Measurements from ENCODE around the gene NLRP1. TPM values are rescaled to one million over a fixed set of nuclear protein-coding genes. Genes with fewer than 3 reads are reported as not detected.

The NLRP1 gene
- total and polyA plus RNA-seq, 12 donors = 6.1 to 88.9 (median 28.5) TPM

DNA sequence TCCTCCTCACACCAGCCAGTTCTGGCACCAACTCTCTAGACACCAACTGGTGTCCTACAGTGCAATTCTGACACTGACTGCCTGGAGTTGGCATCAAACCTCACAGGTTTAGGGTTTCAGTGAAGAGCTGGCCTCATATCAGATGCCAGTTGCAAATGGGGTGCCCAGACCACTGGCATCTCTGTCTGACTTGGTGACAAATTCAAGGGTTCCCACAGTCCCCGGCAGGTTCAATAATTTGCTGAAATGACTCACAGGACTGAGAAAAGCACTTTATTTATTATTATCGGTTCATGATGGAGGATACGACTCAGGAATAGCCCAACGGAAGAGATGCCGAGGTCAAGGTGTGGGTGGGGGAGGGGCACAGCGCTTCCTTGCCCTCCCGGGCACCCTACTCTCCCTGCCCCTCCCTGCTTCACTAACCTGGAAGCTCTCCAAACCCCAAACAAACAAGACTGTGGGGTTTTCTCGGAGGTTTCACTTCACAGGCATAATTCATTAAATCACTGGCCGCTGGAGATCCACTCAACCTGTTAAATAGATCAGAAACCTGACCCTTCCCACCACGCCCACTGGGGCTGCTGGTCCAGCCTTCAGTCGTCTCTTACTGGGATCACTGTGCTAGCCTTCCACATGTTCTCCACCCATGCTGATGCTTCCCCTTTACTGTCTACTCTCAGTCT, 1.7 kb upstream of the NLRP1 start:
- Histone ChIP-seq H3K36me3 (replicated peaks in 1 of 2) (no peaks in the 10 kb centered on the region), H3K27me3 (peaks cover 5% of the 10 kb centered on the region), H3K4me3 (no peak overlapping the region), H3K27ac (peak overlapping the region in 1 of 5 donors; percentile 1), H3K9me3 (replicated peaks in 1 of 3) (no peaks in the 10 kb centered on the region), H3K4me1 (replicated peaks in 1 of 2) (peaks cover 0 to 7% of the 10 kb centered on the region in 2 donors)
- no peak for DNase-seq
- 21 to 25% (median 22%) methylated on average over 11 of the region's 11 CpGs for WGBS, 4 donors
- TF ChIP-seq POLR2A (IDR thresholded peaks at IDR 0.05) = no peak
- TF ChIP-seq, protein P1, sequence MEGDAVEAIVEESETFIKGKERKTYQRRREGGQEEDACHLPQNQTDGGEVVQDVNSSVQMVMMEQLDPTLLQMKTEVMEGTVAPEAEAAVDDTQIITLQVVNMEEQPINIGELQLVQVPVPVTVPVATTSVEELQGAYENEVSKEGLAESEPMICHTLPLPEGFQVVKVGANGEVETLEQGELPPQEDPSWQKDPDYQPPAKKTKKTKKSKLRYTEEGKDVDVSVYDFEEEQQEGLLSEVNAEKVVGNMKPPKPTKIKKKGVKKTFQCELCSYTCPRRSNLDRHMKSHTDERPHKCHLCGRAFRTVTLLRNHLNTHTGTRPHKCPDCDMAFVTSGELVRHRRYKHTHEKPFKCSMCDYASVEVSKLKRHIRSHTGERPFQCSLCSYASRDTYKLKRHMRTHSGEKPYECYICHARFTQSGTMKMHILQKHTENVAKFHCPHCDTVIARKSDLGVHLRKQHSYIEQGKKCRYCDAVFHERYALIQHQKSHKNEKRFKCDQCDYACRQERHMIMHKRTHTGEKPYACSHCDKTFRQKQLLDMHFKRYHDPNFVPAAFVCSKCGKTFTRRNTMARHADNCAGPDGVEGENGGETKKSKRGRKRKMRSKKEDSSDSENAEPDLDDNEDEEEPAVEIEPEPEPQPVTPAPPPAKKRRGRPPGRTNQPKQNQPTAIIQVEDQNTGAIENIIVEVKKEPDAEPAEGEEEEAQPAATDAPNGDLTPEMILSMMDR (IDR thresholded peaks at IDR 0.05) = no peak
- intact Hi-C loops (cut with DNase I) = loop anchor here in 1 of 2 donors (5.0 kb wide), 1 partner anchor 841 kb away; no protein-coding TSS in a partner anchor

DNA sequence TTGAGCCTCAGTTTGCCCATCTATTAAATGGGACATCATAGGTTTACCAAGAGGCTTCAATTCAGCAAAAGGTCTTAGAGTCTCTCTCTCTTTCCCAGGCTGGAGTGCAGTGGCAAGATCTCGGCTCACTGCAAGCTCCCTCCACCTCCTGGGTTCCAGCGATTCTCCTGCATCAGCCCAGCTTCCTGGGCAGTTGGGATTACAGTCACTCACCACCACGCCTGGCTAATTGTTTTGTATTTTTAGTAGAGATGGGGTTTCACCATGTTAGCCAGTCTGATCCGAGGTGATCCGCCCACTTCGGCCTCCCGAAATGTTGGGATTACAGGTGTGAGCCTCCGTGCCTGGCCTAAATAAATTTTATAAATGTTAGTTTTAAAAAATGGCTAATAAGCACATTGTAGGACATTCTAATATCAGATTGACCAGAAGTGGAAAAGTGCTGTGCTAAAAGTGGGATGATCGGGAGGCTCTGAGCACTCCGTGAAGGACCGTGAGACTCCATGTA, 1.0 kb upstream of the NLRP1 start:
- intact Hi-C loops (cut with DNase I) = loop anchor here in 1 of 2 donors (5.0 kb wide), 1 partner anchor 842 kb away; no protein-coding TSS in a partner anchor
- Histone ChIP-seq H3K4me3 (no peak overlapping the region), H3K9me3 (replicated peaks in 1 of 3) (no peaks in the 10 kb centered on the region), H3K36me3 (replicated peaks in 1 of 2) (no peaks in the 10 kb centered on the region), H3K4me1 (replicated peaks in 1 of 2) (peaks cover 0 to 7% of the 10 kb centered on the region in 2 donors), H3K27me3 (no peaks in the 10 kb centered on the region), H3K27ac (peak overlapping the region in 2 of 5 donors; percentile 54 to 73)
- no peak for DNase-seq
- TF ChIP-seq, protein P1 (IDR thresholded peaks at IDR 0.05) = no peak
- TF ChIP-seq POLR2A (IDR thresholded peaks at IDR 0.05) = no peak
- 74 to 83% (median 77%) methylated on average over 11 of the region's 11 CpGs for WGBS, 4 donors

DNA sequence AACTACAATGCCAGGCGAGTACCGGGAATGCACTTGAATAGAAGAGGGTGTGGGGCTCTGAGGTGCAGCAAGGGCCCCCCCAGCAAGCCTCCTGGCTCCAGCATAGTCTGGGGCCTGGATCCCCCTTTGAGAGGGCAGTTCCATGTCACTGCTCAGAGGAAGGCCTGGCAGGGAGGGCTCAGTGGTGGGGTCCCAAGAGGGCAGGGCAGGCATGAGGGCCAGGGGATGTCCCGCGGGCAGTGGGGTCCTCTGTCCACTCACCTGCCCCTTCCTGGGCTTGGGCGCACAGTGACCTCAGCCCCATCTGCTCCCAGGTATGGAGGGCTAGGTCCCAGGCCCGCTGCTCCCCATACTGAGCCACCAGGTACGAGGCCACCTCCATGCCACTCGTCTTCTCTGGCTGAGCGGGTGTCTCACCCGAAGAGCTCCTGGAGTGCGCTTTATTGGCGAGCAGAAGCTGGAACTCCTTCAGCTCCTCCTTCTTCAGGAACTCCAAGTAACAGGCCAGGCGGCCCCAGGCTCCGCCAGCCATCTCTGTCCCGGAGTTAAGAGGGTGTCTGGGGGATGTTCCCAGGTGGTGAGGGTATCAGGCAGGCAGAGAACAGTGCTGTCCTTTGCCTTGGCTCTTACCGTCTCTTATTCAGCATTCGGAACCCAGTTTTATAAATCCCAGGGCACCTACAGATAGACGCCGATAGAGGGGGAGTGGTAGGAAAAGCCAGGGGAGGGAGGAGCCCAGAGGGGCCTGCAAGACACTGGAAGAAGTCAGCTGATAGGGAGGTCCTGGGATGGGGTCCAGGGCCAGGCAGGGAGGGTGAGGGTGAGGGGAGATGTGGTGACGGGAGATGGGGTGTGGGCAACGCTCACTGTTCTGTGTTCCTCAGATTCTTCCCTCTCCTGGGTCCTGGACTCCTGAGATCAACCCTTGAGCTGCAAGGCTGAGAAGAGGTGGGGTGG, 605 bp downstream of the NLRP1 start:
- no peaks in the 10 kb centered on the region for H3K9me3 ChIP-seq (replicated peaks in 1 of 3)
- peak overlapping the region in 4 of 5 donors; percentile 6 to 78 (median 36) for H3K27ac ChIP-seq
- peaks cover 0 to 7% of the 10 kb centered on the region in 2 donors for H3K4me1 ChIP-seq (replicated peaks in 1 of 2)
- no peaks in the 10 kb centered on the region for H3K36me3 ChIP-seq (replicated peaks in 1 of 2)
- 61 to 66% (median 65%) methylated on average over 11 to 21 of the region's 21 CpGs for WGBS, 4 donors
- peak overlapping the region in 2 of 4 donors; percentile 9 to 33 for H3K4me3 ChIP-seq
- intact Hi-C loops (cut with DNase I) = no loop called here
- TF ChIP-seq, protein P1 (IDR thresholded peaks at IDR 0.05) = no peak
- no peak for TF ChIP-seq POLR2A (IDR thresholded peaks at IDR 0.05)
- no peak for DNase-seq
- H3K27me3 ChIP-seq = no peaks in the 10 kb centered on the region

Data from adrenal gland (tissue), 12 donors.